Activated CD4-positive, alpha-beta memory T cell treated with anti-CD3 and anti-CD28 coated beads for 36 hours (primary cell): ENCODE data around the gene TTC8. TPM values are rescaled to one million over a fixed set of nuclear protein-coding genes. Genes with fewer than 3 reads are reported as not detected.

Experiments used
- CTCF ChIA-PET: fragments of 350-600 bp; sonication (Branson Sonifier 250); formaldehyde crosslinking; loops from one replicate; lab custom pipeline; 2021; ENCODE audit warnings: antibody characterized with exemption, inconsistent platforms; lab: Charles Lee
- POLR2A ChIA-PET: fragments of 350-600 bp; sonication (Branson Sonifier 250); formaldehyde crosslinking; loops from one replicate; lab custom pipeline; 2021; ENCODE audit warnings: antibody characterized with exemption; lab: Charles Lee
- DNase-seq: peaks from one replicate; pipeline ENCODE4 v3.0.0-alpha.2; 2020
- H3K27ac Mint-ChIP-seq: one replicate; pipeline ENCODE4 v1.8.0; 2021; ENCODE audit warnings: mixed read lengths
- H3K27me3 Mint-ChIP-seq: one replicate; pipeline ENCODE4 v1.8.0; 2021; ENCODE audit warnings: mixed read lengths
- H3K36me3 Mint-ChIP-seq: one replicate; pipeline ENCODE4 v1.8.0; 2021; ENCODE audit warnings: mixed read lengths
- H3K4me1 Mint-ChIP-seq: one replicate; pipeline ENCODE4 v1.8.0; 2021; ENCODE audit warnings: low read depth, mixed read lengths
- H3K4me3 Mint-ChIP-seq: one replicate; pipeline ENCODE4 v1.8.0; 2021; ENCODE audit warnings: mild to moderate bottlenecking, mixed read lengths
- H3K9me3 Mint-ChIP-seq: one replicate; pipeline ENCODE4 v1.8.0; 2021; ENCODE audit warnings: mixed read lengths
- intact Hi-C: fragments of 100-400 bp; cut with micrococcal nuclease; formaldehyde crosslinking; loops from one replicate; pipeline ENCODE4 v1.15.1; 2023
- total RNA-seq, 2 experiments: library from RNA; stranded (reverse); gene quantifications; one replicate each; pipeline ENCODE4 v1.2.3, GENCODE V29; 2021

TTC8 gene
- total RNA-seq, 2 experiments from 2014 or later: 3.3 to 4.9 TPM

- H3K4me1 Mint-ChIP-seq: no peaks in the 10 kb centered on the region
- H3K36me3 Mint-ChIP-seq: peaks cover 2% of the 10 kb centered on the region
- no peak overlapping the region for H3K27ac Mint-ChIP-seq
- H3K4me3 Mint-ChIP-seq: no peak overlapping the region
- intact Hi-C loops: no loop called here
- ChIA-PET CTCF (interaction anchor here (1.3 kb wide), 1 partner anchor 204 kb away, joined by 6 read pairs; no protein-coding TSS in a partner anchor), POLR2A (no interaction called here)
- H3K27me3 Mint-ChIP-seq: no peaks in the 10 kb centered on the region
- H3K9me3 Mint-ChIP-seq: no peaks in the 10 kb centered on the region
- no peak for DNase-seq
These were observed 47.0 kb downstream of the TTC8 start for GRCh38 chr14:88871429-88871828.

DNA sequence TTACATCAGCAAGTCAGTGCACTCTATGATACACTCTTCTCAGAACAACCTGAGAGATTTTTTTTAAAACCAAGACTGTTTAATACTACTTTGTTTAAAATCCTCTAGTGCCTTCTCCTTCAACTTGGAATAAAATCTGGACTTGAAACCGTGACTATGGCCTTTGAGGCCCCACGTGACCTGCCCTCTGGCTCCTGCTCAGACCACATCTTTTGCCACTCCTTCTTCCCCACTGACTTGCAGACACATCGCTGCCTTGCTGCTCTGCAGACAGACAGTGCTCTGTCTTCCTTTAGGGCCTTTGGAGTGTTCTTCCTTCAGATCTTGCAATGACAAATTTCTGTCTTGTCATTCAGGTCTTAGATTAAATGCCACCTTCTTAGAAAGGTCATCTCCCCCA lies 48.5 kb downstream of the TTC8 start:
- H3K4me3 Mint-ChIP-seq: no peak overlapping the region
- intact Hi-C loops: no loop called here
- no peaks in the 10 kb centered on the region for H3K9me3 Mint-ChIP-seq
- DNase-seq: no peak
- H3K36me3 Mint-ChIP-seq: peaks cover 2% of the 10 kb centered on the region
- no peaks in the 10 kb centered on the region for H3K27me3 Mint-ChIP-seq
- H3K4me1 Mint-ChIP-seq: no peaks in the 10 kb centered on the region
- POLR2A ChIA-PET: no interaction called here
- CTCF ChIA-PET: no interaction called here
- no peak overlapping the region for H3K27ac Mint-ChIP-seq

- H3K4me3 Mint-ChIP-seq: no peak overlapping the region
- H3K36me3 Mint-ChIP-seq: peaks cover 13% of the 10 kb centered on the region
- ChIA-PET POLR2A (no interaction called here), CTCF (interaction anchor here (0.7 to 1.0 kb wide), 2 partner anchors 12 to 210 kb away, joined by 3 read pairs; no protein-coding TSS in a partner anchor)
- H3K9me3 Mint-ChIP-seq: peaks cover 13% of the 10 kb centered on the region
- intact Hi-C loops: no loop called here
- H3K27me3 Mint-ChIP-seq: no peaks in the 10 kb centered on the region
- no peak for DNase-seq
- H3K4me1 Mint-ChIP-seq: no peaks in the 10 kb centered on the region
- no peak overlapping the region for H3K27ac Mint-ChIP-seq
These were observed 52.7 kb downstream of the TTC8 start for GRCh38 chr14:88877192-88877591.

DNA sequence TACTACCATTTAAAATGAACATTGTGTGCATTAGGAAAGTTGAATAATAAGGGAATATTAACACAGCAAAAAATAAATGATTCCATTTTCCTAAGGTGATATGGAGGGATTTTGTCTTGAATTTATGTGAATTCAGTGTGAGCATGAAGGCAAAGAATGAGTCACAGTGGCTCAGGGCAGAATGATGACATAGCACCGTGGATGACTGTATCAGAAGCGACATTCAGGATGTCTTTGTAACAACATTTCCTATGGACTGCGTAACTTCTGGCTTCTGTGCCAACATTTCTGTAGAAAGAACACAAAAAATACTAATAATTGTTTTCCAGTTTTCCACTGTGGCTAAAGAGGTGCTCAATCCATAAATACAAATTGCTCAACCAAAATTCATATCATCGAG lies 54.6 kb downstream of the TTC8 start:
- Mint-ChIP-seq H3K27ac (no peak overlapping the region), H3K27me3 (no peaks in the 10 kb centered on the region), H3K4me3 (no peak overlapping the region), H3K4me1 (no peaks in the 10 kb centered on the region), H3K9me3 (peaks cover 23% of the 10 kb centered on the region), H3K36me3 (peaks cover 18% of the 10 kb centered on the region)
- POLR2A ChIA-PET: no interaction called here
- CTCF ChIA-PET: no interaction called here
- DNase-seq: no peak
- intact Hi-C loops: no loop called here

DNA sequence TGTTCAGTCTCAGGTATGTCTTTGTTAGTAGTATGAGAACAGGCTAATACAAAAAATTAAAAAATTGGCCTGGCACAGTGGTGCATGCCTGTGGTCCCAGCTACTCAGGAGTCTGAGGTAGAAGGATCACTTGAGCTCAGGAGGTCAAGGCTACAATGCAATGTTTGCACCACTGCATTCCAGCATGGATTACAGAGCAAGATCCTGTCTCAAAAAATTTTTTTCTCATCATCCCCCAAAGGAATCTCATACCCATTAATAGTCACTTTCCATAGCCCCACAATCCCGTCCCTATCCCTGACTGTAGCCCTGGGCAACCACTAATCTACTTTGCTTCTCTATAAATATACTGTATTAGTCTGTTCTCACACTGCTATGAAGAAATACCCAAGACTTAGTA lies 57.8 kb downstream of the TTC8 start:
- ChIA-PET CTCF (no interaction called here), POLR2A (no interaction called here)
- peaks cover 18% of the 10 kb centered on the region for H3K36me3 Mint-ChIP-seq
- intact Hi-C loops: no loop called here
- H3K27ac Mint-ChIP-seq: no peak overlapping the region
- peaks cover 2% of the 10 kb centered on the region for H3K27me3 Mint-ChIP-seq
- H3K4me3 Mint-ChIP-seq: no peak overlapping the region
- H3K9me3 Mint-ChIP-seq: peaks cover 23% of the 10 kb centered on the region
- DNase-seq: no peak
- H3K4me1 Mint-ChIP-seq: no peaks in the 10 kb centered on the region

DNA sequence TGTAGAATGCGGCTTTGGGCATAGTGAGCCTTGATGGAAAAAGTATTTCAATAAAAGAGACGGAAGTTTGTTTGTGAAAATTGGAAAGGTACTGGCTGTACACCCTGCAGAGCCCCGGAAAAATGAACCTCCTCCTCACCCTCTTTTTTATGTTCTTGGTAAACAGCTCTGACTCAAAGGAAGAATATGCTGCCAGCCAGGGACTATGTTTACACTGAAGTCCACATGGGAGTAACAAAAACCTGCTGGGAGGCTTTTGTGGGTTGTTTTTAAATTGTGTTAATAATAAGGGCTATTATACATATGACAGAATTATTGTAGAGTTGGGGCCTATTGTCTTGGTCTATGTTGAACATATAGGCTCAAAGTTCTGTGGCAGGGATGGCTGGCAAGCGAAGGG lies 70.7 kb downstream of the TTC8 start:
- intact Hi-C loops: no loop called here
- no peaks in the 10 kb centered on the region for H3K36me3 Mint-ChIP-seq
- no peak for DNase-seq
- H3K27ac Mint-ChIP-seq: no peak overlapping the region
- H3K27me3 Mint-ChIP-seq: peaks cover 5% of the 10 kb centered on the region
- no peak overlapping the region for H3K4me3 Mint-ChIP-seq
- no peaks in the 10 kb centered on the region for H3K9me3 Mint-ChIP-seq
- no peaks in the 10 kb centered on the region for H3K4me1 Mint-ChIP-seq
- CTCF ChIA-PET: no interaction called here
- POLR2A ChIA-PET: no interaction called here

DNA sequence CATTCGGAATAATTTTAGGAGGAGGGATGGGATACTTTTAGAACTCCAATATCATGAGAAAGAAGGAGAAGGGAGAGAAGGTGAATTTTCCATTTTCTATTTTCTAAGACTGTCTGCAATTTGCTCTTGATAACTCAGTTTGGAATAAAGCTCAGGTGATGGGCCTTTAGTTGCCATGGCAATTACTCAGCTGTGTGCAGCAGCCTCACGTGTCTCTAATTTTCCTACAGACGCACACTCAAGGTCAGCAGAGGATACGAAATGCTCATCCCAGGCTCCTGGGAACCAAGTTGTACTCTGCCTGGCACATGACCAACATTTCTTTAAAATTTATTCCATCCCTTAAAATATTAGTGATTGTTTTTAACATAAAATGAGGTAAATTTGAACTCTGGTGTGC lies 76.7 kb downstream of the TTC8 start:
- Mint-ChIP-seq H3K27me3 (peaks cover 11% of the 10 kb centered on the region), H3K36me3 (no peaks in the 10 kb centered on the region), H3K27ac (no peak overlapping the region), H3K4me1 (no peaks in the 10 kb centered on the region), H3K9me3 (peaks cover 3% of the 10 kb centered on the region), H3K4me3 (no peak overlapping the region)
- no peak for DNase-seq
- POLR2A ChIA-PET: no interaction called here
- intact Hi-C loops: no loop called here
- CTCF ChIA-PET: no interaction called here

GRCh38 chr14:88901991-88902390 lies 77.5 kb downstream of the TTC8 start:
- no peak for DNase-seq
- Mint-ChIP-seq H3K36me3 (no peaks in the 10 kb centered on the region), H3K4me3 (no peak overlapping the region), H3K27me3 (peaks cover 11% of the 10 kb centered on the region), H3K27ac (no peak overlapping the region), H3K9me3 (peaks cover 5% of the 10 kb centered on the region), H3K4me1 (no peaks in the 10 kb centered on the region)
- ChIA-PET POLR2A (no interaction called here), CTCF (no interaction called here)
- intact Hi-C loops: no loop called here

DNA sequence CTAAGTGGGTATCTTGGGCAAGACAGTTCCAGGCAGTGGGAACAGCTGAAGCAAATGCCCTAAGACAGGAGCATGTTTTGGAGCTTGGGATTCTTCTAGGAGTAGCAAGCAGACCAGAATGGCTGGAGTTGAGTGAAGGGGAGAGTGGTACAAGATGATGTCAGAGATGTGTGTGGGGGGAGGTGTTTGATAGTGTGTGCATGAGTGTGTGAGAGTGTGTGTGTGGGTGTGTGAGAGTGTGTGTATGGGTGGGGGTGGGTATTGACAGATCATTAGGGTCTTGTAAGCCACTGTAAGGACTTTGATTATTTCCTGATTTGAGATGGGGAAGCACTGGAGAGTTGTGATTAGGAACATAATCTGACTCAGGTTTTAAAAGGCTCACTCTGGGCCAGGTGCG lies 78.4 kb downstream of the TTC8 start:
- ChIA-PET POLR2A (no interaction called here), CTCF (no interaction called here)
- Mint-ChIP-seq H3K9me3 (peaks cover 5% of the 10 kb centered on the region), H3K27me3 (peaks cover 11% of the 10 kb centered on the region), H3K36me3 (no peaks in the 10 kb centered on the region), H3K4me3 (no peak overlapping the region), H3K4me1 (no peaks in the 10 kb centered on the region), H3K27ac (no peak overlapping the region)
- no peak for DNase-seq
- intact Hi-C loops: no loop called here

DNA sequence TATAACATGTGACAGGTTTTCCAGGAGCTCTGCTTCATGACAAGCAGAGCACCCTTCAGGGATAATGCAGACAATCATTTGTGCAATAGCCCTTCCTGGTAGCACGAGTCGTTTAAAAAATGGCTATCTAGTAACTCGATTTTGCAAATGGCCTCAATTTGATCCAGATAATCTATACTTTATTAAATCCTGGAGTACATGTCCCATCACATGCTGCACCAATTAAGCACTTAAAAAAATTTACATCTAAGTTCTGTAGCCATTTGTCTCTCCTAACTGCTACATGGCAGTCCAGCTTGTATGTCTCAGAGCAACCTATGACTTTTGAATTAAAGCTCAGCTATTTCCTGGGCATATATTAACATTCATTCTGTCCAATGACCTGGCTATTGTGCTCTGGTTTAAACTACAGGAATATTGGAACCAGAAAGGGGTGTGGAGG lies 79.8 kb downstream of the TTC8 start:
- intact Hi-C loops: no loop called here
- H3K4me3 Mint-ChIP-seq: no peak overlapping the region
- ChIA-PET POLR2A (no interaction called here), CTCF (no interaction called here)
- H3K9me3 Mint-ChIP-seq: peaks cover 7% of the 10 kb centered on the region
- H3K27me3 Mint-ChIP-seq: peaks cover 16% of the 10 kb centered on the region
- H3K36me3 Mint-ChIP-seq: no peaks in the 10 kb centered on the region
- no peak overlapping the region for H3K27ac Mint-ChIP-seq
- H3K4me1 Mint-ChIP-seq: no peaks in the 10 kb centered on the region
- DNase-seq: no peak

GRCh38 chr14:88904864-88905263 lies 80.4 kb downstream of the TTC8 start:
- no peaks in the 10 kb centered on the region for H3K36me3 Mint-ChIP-seq
- intact Hi-C loops: no loop called here

DNA sequence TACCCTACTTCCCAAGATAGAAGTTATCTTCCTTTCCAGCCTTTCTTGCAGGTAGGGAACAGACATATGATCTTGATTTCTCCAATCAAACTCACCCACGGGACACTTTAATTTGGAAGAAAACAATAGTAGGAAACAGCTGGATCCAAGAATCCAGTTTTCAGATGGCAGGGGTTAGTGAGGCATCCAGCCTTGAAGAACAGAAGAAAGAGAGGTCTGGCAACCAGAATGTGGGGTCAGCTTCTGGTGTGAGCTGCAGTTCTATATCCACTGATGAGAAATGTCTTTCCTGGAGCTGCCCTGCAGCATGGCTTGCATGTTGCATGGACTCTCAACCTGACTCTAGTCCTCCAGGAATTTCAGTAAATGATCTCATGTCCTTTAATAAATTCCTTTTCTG lies 83.8 kb downstream of the TTC8 start:
- Mint-ChIP-seq H3K9me3 (peaks cover 7% of the 10 kb centered on the region), H3K4me1 (no peaks in the 10 kb centered on the region), H3K36me3 (no peaks in the 10 kb centered on the region), H3K4me3 (no peak overlapping the region), H3K27me3 (peaks cover 6% of the 10 kb centered on the region), H3K27ac (no peak overlapping the region)
- DNase-seq: no peak
- ChIA-PET POLR2A (no interaction called here), CTCF (no interaction called here)
- intact Hi-C loops: no loop called here

More at GRCh38 chr14:88904864-88905263, 80.4 kb downstream of the TTC8 start:
- ChIA-PET CTCF (no interaction called here), POLR2A (no interaction called here)
- Mint-ChIP-seq H3K9me3 (peaks cover 7% of the 10 kb centered on the region), H3K4me1 (no peaks in the 10 kb centered on the region), H3K27me3 (peaks cover 13% of the 10 kb centered on the region), H3K4me3 (no peak overlapping the region), H3K27ac (no peak overlapping the region)
- no peak for DNase-seq

DNA sequence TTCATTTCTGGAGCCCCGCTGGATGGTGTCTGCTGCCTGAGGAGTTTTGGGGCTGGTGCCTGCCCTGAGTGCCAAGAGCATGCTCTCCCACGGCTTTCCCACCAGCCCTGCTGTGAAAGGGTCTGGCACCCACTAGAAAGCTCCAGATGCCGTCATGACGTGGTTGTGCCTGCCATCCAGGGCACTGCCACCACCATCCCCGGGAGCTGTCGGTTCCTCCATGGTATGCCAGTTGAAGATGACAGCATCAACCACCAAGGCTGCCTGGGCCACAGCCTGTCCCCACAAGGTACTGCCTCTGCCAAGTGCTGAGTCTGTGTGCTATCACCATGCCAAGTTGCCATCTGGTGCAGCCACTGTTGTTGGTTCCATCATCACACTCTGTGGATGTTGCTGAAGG lies 85.9 kb downstream of the TTC8 start:
- H3K36me3 Mint-ChIP-seq: no peaks in the 10 kb centered on the region
- H3K27ac Mint-ChIP-seq: no peak overlapping the region
- no peak overlapping the region for H3K4me3 Mint-ChIP-seq
- H3K4me1 Mint-ChIP-seq: no peaks in the 10 kb centered on the region
- ChIA-PET CTCF (no interaction called here), POLR2A (no interaction called here)
- H3K27me3 Mint-ChIP-seq: peaks cover 10% of the 10 kb centered on the region
- no peak for DNase-seq
- peaks cover 7% of the 10 kb centered on the region for H3K9me3 Mint-ChIP-seq
- intact Hi-C loops: no loop called here
